Lung (tissue), 12 donors: Measurements from ENCODE around the gene GIT1. TPM values are rescaled to one million over a fixed set of nuclear protein-coding genes. Genes with fewer than 3 reads are reported as not detected.

ENCODE experiments used
- ATAC-seq: fragments of 200-7000 bp; cut with Tn5 transposase; one replicate; pipeline ENCODE4 v1.9.1; 2020; ENCODE audit warnings: moderate number of reproducible peaks; ENCODE audit not compliant: insufficient read depth, low FRiP score
- DNase-seq, 3 donors: peaks; one replicate each; pipeline ENCODE4 v3.0.0-alpha.2; 2013 to 2017
- H3K27ac ChIP-seq, 2 donors: one replicate each; pipeline ENCODE4 v1.5.1; 2013; ENCODE audit warnings: mild to moderate bottlenecking in 2 of 2, moderate library complexity in 2 of 2, control low read depth in 1 of 2, inconsistent platforms in 1 of 2, low read depth in 1 of 2, low read length in 1 of 2
- H3K27me3 ChIP-seq, 3 donors: one replicate each; pipeline ENCODE4 v1.5.1; 2013; ENCODE audit warnings: low read length in 2 of 3; ENCODE audit not compliant: control insufficient read depth in 3 of 3, insufficient read depth in 3 of 3
- H3K36me3 ChIP-seq, 4 donors: one replicate each; pipeline ENCODE4 v1.5.1; 2013; ENCODE audit warnings: low read length in 4 of 4, mild to moderate bottlenecking in 1 of 4, moderate library complexity in 1 of 4; ENCODE audit not compliant: control insufficient read depth in 4 of 4, insufficient read depth in 4 of 4
- H3K4me1 ChIP-seq, 5 donors: one replicate each; pipeline ENCODE4 v1.5.1; 2013; ENCODE audit warnings: low read length in 5 of 5, mild to moderate bottlenecking in 2 of 5, moderate library complexity in 1 of 5; ENCODE audit not compliant: control insufficient read depth in 5 of 5, insufficient read depth in 5 of 5
- H3K4me3 ChIP-seq: one replicate; pipeline ENCODE4 v1.5.1; 2013; ENCODE audit warnings: mild to moderate bottlenecking, control low read depth, moderate library complexity
- H3K9ac ChIP-seq, 2 donors: one replicate each; pipeline ENCODE4 v1.5.1; 2013; ENCODE audit warnings: low read length in 2 of 2, control low read depth in 1 of 2; ENCODE audit not compliant: insufficient read depth in 1 of 2
- H3K9me3 ChIP-seq, 4 donors: one replicate each; pipeline ENCODE4 v1.5.1; 2013; ENCODE audit warnings: low read length in 3 of 4, mild to moderate bottlenecking in 1 of 4, moderate library complexity in 1 of 4; ENCODE audit not compliant: control insufficient read depth in 4 of 4, insufficient read depth in 3 of 4
- WGBS, 2 donors: extraction: QIAGEN DNeasy Blood & Tissue Kit; methylation state at CpG; one replicate each; pipeline ENCODE4 v1.1.7; 2013; 5-methylcytosine and 5-hydroxymethylcytosine counted together
- polyA plus RNA-seq, 2 donors: library from polyadenylated mRNA; stranded (reverse); fragments of 200-250 nt; gene quantifications; one replicate each; pipeline ENCODE4 v1.2.1, GENCODE V29; 2013
- total RNA-seq, 2 donors: library from RNA; depleted of rRNA in 1 of 2; stranded (reverse); fragments of >200 nt in 1 of 2; gene quantifications; one replicate each; pipeline ENCODE4 v1.2.1, GENCODE V29; 2014 to 2021
- TF ChIP-seq, protein P1 (sequence below): IDR thresholded peaks from 2 replicates; pipeline ENCODE4 v1.5.1; 2012; ENCODE audit warnings: mild to moderate bottlenecking; ENCODE audit errors: control extremely low read depth, extremely low read depth
- donor health status: control.
- donor health status: control.
- donor health status: Bipolar disorder and iron deficiency.
- donor health status: healthy.
- donor health status: DM: yes; HTN: yes; CAD: no.

Gene GIT1
- total and polyA plus RNA-seq, 4 donors: 29.8 to 49.9 (median 41.2) TPM

DNA sequence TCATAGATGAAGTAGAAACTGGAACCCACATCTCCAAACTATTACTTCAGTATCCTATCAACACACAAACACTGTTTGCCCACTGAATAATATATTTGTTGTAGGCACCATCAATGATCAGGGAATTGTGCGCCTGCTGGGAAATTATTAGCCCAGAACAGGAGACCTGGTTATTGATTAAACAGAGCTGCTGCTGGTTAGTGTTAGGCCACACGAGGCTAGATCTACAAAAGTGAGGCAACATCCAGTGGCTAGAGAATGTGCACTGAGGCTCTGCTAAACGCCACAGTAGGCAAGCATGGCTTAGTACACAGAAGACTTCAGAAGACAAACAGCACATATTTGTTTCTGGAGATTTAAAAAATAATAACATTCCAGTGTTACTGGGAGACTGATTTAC is 33.6 kb downstream of the GIT1 start:
- WGBS, 2 donors: 66 to 73% methylated on average over 3 of the region's 3 CpGs
- no peak overlapping the region for H3K9ac ChIP-seq
- no peaks in the 10 kb centered on the region for H3K27me3 ChIP-seq
- TF ChIP-seq, protein P1, sequence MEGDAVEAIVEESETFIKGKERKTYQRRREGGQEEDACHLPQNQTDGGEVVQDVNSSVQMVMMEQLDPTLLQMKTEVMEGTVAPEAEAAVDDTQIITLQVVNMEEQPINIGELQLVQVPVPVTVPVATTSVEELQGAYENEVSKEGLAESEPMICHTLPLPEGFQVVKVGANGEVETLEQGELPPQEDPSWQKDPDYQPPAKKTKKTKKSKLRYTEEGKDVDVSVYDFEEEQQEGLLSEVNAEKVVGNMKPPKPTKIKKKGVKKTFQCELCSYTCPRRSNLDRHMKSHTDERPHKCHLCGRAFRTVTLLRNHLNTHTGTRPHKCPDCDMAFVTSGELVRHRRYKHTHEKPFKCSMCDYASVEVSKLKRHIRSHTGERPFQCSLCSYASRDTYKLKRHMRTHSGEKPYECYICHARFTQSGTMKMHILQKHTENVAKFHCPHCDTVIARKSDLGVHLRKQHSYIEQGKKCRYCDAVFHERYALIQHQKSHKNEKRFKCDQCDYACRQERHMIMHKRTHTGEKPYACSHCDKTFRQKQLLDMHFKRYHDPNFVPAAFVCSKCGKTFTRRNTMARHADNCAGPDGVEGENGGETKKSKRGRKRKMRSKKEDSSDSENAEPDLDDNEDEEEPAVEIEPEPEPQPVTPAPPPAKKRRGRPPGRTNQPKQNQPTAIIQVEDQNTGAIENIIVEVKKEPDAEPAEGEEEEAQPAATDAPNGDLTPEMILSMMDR: no peak
- H3K36me3 ChIP-seq: no peaks in the 10 kb centered on the region
- no peak overlapping the region for H3K27ac ChIP-seq
- no peak for DNase-seq
- no peak overlapping the region for H3K4me3 ChIP-seq
- ATAC-seq: no peak
- peaks cover 0 to 11% (median 0%) of the 10 kb centered on the region in 5 donors for H3K4me1 ChIP-seq
- no peaks in the 10 kb centered on the region for H3K9me3 ChIP-seq

DNA sequence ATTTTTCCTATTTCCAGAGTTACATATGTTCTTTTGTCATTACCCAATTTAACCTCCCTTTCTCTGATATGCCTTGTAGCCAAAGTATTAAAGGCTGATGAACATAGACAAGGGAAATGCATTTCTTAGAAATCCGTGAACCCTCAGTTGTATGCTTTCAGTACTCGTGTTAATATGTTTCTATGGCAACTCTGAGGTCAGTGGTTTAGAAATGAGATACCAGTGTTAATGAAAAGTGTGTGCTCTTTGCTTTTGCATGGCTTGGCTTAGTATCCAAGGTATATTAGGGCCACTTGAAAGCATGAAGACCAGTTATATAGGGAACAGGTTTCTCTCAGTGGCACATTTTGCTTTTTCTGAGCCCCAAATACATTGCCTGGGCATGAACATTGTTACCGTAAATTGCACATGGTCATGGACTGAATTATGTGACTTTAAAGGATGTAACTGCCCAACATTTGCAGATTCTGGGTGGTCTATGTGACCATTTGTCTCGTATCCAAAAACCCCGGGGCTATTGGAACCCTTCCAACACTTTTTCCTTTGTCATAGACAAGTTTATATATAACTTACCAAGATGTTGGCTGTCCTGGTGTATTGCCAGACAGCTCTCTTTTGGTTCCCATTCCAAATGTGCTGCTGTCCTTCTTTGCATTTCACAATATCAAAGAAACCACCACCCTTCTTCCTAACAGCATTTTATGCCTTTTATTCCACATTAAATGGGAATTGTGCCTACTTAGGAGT is 40.1 kb downstream of the GIT1 start:
- 32 to 35% methylated on average over 5 of the region's 5 CpGs for WGBS, 2 donors
- Histone ChIP-seq H3K4me1 (peaks cover 0 to 48% (median 9%) of the 10 kb centered on the region in 5 donors), H3K36me3 (peaks cover 0 to 2% (median 2%) of the 10 kb centered on the region in 4 donors), H3K4me3 (no peak overlapping the region), H3K9me3 (no peaks in the 10 kb centered on the region), H3K9ac (peak overlapping the region in 1 of 2 donors; percentile 40), H3K27me3 (no peaks in the 10 kb centered on the region), H3K27ac (no peak overlapping the region)
- ATAC-seq: no peak
- TF ChIP-seq, protein P1: no peak
- DNase-seq: peak; percentile 90 to 97 (median 92)

DNA sequence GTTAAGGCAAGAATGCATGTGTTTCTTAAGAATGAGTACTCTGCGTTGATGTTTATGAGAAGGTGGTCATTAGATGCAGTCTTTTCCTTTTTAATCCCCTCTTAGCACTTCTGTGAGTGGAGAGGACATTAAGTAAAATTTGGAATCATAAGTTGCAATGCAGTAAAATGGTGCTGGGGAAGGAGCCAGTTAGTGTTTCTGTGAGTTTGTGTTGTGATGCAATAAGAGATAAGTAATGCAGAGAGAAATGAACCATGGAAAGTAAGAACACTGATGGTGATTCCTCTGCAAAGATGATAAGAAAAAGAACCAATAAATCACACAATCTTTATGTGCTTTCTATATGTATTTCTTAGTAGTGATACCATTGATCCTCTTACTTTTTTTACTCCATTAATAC is 42.6 kb downstream of the GIT1 start:
- H3K36me3 ChIP-seq: peaks cover 8 to 10% (median 8%) of the 10 kb centered on the region in 4 donors
- TF ChIP-seq, protein P1: no peak
- H3K27ac ChIP-seq: no peak overlapping the region
- 88 to 89% methylated on average over 1 of the region's 1 CpG for WGBS, 2 donors
- H3K4me1 ChIP-seq: peaks cover 0 to 60% (median 9%) of the 10 kb centered on the region in 5 donors
- no peaks in the 10 kb centered on the region for H3K27me3 ChIP-seq
- no peaks in the 10 kb centered on the region for H3K9me3 ChIP-seq
- ATAC-seq (no peak), DNase-seq (peak in 2 of 3 donors; percentile 54 to 61)
- no peak overlapping the region for H3K4me3 ChIP-seq
- H3K9ac ChIP-seq: no peak overlapping the region

DNA sequence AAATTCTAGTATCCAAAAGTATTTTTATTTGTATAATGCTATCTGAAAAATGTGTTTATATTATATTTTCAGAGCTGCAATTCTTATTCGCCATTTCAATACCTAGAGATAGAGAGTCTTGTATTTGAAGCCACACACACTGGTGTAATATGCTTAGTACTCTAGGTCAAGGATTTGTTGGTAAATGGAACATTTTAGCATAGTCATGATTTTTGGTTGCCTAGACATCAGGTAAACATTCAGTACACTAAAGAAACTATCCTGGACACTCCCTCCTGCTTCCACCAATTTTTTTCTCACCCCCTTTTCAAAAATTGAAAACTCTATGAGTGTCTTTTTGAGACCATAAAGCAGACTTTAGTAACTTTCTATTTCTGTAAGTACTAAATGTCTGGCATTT is 43.4 kb downstream of the GIT1 start:
- Histone ChIP-seq H3K36me3 (peaks cover 8 to 10% (median 9%) of the 10 kb centered on the region in 4 donors), H3K4me1 (peaks cover 0 to 55% (median 9%) of the 10 kb centered on the region in 5 donors), H3K4me3 (no peak overlapping the region), H3K27ac (no peak overlapping the region), H3K27me3 (no peaks in the 10 kb centered on the region), H3K9me3 (no peaks in the 10 kb centered on the region), H3K9ac (no peak overlapping the region)
- WGBS, 2 donors: 87 to 93% methylated on average over 1 of the region's 1 CpG
- ATAC-seq: no peak
- TF ChIP-seq, protein P1: no peak
- no peak for DNase-seq
